Frontal cortex (tissue), 4 donors: ENCODE measurements around the gene OSBPL10. TPM values are rescaled to one million over a fixed set of nuclear protein-coding genes. Genes with fewer than 3 reads are reported as not detected.
"Not testable (repeated sequence)": the region's sequence is repeated elsewhere in the genome, so short reads cannot be mapped to it uniquely, and the experiment has no call there.

Experiments used
- DNase-seq, 2 donors: peaks; one replicate each; pipeline ENCODE4 v3.0.0; 2012; ENCODE audit warnings: low spot score in 2 of 2
- FAIRE-seq: peaks from 2 replicates; lab custom pipeline; 2012; peaks lifted over from hg19 to GRCh38; lab: Jason Lieb, UNC
- total RNA-seq: library from RNA; depleted of rRNA; stranded (reverse); fragments of >200 nt; gene quantifications from one replicate; pipeline ENCODE4 v1.2.3, GENCODE V29; 2014
- donor health status: control.
- donor health status: control.
- donor health status: control.

The OSBPL10 gene
- total RNA-seq, 1 donor from 2014 or later, result 9.0 TPM

DNA sequence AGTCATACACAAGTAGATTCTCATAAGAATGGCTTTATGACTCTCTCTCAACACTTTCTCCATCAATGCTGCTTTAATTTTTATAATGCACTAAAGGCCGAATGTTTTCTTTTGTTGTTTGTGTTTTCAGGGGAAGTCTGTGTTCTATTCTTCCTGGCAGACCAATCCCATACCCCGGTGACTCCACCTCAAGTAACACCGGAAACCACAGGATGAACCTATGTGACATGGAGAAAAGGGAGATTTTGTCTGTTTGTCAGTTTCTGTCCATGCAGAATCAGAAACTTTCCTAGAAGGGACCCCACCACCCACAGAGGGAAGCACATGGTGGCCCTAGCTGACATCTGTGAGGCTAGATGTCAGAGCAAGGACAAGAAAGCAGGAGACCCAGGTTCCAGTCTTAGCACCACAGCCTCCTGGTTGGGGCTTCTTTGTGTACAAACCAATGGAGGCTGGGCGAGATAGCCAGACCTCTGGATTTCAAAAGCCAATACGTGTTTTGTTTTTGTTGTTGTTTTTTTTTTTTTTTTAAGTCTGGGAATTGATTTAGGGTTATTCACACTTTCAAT is 109.0 kb downstream of the OSBPL10 start:
- DNase-seq, result no peak
- no peak for FAIRE-seq

DNA sequence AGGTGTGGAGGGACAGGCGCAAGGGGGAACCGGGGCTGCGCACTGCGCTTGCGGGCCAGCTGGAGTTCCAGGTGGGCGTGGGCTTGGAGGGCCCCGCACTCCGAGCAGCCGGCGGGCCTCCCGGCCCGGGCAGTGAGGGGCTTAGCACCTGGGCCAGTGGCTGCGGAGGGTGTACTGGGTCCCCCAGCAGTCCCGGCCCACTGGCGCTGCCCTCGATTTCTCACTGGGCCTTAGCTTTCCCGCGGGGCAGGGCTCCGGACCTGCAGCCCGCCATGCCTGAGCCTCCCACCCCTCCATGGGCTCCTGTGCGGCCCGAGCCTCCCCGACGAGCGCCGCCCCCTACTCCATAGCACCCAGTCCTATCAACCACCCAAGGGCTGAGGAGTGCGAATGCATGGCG is 111.0 kb downstream of the OSBPL10 start:
- not testable (repeated sequence) for DNase-seq, FAIRE-seq

DNA sequence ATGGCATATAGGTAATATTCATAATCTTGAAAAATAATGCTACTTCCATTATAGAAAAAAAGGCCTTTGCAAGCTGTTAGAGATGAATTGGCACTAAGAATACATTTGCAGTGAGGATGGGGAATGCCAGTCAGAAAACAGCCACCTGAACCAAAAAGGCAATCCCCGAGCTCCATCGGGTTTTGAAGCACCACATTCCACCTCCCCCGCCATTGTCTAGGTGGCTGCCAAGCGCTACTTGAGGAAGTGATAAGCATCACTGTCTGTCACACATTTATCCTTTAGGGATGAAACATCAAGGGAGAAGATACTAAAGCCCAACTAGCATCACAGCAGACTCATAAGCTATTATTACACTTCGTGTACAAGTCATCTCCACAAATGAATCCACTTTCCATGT is 112.8 kb downstream of the OSBPL10 start:
- DNase-seq (no peak), FAIRE-seq (no peak)

DNA sequence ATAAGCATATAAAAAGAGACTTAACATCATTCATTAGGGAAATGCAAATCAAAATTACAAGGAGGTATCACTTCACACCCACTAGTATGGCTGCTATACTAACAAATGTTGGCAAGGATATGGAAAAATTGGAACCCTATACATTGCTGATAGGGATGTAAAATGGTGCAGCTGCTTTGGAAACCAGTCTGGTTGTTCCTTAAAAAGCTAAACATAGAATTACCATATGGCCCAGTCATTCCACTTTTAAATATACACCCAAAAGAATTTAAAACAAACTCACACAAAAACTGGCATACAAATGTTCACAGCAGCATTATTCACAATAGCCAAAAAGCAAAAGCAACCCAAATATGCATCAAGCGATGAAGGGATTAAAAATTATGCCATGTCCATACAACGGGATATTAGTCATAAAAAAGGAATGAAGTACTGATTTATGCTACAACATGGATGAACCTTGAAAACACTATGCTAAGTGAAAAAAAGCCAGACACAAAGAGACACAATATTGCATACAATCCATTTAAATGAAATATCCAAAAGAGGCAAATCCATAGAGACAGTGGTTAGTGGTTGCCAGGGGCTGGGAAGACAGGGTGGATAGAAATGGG is 118.3 kb downstream of the OSBPL10 start:
- FAIRE-seq (no peak), DNase-seq (no peak)

DNA sequence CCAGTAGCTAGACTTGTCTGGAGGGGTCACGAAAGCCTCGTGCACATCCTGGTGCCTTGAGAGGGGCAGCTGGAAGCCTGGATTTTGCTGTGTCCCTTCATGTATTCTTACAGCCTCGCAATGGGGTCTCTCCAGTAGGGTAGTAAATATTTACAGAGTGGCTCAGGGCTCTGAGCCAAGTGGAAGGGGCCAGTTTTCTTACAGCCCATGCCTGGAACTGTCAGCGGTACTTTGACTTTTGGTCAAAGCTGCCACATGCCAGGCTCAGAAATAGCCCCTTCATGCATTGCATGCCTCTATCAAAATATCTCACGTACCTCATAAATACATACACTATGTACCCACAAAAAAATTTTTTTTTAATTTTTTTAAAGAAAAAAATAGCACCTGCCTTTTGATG is 119.2 kb downstream of the OSBPL10 start:
- FAIRE-seq (no peak), DNase-seq (no peak)

DNA sequence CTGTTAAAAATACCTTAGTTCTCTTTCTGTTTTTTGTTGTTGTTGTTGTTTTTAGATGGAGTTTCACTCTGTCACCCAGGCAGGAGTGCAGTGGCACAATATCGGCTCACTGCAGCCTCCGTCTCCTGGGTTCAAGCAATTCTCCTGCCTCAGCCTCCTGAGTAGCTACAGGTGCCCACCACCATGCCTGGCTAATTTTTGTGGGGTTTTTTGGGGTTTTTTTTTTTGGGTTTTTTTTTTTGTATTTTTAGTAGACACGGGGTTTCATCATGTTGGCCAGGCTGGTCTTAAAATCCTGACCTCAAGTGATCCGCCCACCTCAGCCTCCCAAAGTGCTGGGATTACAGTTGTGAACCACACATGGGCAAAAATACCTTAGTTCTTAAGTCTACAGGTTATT is 120.4 kb downstream of the OSBPL10 start:
- DNase-seq, FAIRE-seq: not testable (repeated sequence)

DNA sequence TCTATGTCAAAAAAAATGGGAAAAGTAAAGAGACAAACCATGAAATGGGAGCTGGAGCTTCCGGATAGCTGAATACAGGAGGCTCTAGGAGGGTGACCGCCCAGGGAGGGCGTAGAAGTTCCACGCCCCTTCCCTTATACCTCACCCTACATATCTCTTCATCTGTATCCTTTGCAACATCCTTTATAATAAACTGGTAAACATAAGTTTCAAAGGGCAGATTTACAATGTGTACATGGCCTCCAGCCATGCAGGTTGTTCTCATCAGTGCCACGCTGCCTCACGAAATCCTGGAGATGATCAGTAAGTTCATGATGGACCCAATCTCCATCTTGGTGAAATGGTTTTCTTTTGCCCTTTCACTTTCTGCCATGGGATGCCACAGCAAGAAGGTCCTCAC is 121.8 kb downstream of the OSBPL10 start:
- DNase-seq, result no peak
- no peak for FAIRE-seq

DNA sequence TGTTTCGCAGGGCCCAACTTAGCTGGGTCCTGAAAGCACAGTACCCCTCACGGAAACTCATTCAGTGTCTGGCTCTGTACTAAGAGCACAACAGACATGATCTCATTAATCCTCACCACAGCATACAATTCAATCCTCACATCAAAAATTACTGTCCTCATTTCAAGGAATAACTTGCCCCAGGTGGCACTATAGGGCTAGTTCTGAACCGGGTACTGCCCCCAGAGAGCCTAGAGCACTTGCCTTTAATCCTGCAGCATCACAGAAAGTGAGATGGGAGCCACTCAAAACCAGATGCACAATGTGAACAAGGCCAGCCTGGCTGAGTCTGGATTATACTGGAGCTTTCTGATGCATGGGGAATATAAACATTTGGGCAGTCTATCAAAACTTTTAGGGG is 122.6 kb downstream of the OSBPL10 start:
- DNase-seq, result no peak
- FAIRE-seq, result no peak

DNA sequence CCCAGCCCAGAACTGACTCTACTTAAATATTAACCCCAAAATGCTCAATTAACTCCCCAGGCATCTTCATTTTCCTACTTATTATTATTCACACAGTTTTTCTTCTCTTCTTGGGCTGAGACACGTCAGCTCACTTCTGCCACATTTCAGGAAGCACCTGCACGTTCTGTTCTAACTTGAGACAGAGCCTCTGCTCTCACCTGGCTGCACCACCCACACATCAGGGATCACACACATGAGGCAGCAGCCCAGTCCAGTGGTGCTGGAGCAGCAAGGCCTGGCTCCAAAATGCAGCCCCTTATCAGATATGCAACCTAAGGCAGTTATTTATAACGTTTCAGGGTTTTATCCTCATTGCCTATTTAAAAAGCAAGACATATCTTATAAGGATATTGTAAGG is 127.5 kb downstream of the OSBPL10 start:
- FAIRE-seq, result no peak

DNA sequence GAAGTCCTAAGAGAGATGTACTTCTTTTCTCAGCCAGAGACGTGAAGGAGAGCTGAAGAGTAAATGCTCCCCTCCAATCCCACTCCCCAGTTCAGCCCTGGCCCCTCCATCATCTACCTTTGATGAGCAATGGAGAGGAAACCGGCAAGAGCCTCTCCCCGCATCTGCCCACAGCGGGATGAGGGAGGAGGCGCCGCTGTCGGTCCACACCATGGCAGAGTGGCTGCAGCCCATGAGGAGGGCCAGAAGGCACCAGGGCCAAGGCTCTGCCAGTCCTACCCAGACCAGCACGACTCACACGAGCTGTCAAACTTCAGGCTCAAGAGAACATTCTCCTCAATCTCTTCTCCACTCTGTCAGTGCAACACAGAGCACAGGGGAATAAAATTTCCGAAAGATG is 129.8 kb downstream of the OSBPL10 start:
- FAIRE-seq (no peak), DNase-seq (no peak)

More for the DNA sequence above, 127.5 kb downstream of the OSBPL10 start:
- no peak for DNase-seq

DNA sequence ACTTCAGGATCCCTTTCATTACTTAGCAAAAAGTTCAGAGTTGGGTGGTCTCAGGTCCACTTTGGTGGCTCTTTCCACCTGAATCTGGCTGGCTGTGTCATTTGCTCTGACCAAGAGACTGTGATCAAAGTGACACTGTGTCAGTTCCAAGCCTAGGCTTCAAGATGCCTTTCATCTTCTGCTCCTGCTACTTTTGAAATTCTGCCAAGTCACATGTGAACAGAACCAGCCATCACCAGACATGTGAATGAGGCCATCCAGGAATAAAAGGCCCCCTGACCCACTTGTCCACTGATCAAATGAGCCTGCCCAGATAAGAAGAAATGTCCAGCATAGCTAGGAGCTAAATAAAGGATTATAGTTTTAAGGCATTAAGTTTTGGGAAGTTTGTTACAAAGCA is 132.2 kb downstream of the OSBPL10 start:
- FAIRE-seq (no peak), DNase-seq (no peak)

DNA sequence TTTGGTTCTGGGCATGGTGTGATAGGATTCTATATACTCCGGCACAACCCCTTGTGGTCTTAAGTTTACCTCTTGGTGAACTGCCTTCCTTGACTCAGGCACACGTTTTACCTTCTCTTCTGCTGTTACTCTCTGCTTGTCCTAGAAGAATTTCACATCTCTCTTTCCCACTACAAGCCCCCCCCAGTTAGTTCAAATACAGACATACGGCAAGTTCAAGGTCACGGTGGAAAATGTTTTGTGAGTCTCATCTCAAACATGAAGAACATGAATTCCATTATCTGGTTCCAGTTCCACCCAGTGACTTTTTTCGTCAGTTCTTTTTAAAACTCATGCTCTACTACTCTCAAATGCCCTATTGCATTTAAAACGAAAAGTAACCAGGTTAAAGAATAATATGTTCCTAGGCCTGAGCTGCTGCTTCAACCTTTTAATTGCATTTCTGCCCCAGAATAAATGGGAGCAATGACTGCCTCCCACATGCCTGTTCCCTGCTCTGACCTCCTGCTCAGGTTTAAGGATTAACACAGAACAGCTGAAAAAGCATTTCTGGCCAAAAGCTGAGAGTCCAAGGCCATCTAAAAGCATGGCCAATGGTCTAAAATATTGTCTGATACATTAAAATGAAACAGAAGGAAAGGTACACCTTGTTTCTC is 132.8 kb downstream of the OSBPL10 start:
- no peak for FAIRE-seq

DNA sequence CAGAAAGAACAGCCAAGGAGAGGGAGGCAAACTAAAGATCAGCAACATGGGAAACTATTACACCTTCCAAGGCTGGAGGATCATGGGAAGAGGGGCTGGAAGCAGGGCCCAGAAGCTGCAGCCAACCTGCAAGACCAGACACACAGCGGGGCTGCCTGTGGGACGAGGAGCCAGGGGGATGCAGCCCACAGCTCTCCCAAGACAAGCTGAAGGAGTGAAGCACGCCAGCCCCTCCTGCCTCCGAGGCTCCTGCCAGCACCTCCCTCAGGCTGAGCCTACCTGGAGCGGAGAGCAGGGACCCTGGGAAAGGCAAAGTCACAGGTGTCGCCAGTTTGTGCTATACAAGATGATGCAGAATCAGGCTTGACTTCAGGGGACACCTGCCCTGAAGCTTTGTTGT is 133.3 kb downstream of the OSBPL10 start:
- DNase-seq, result no peak
- no peak for FAIRE-seq

More for the DNA sequence above, 132.8 kb downstream of the OSBPL10 start:
- no peak for DNase-seq

DNA sequence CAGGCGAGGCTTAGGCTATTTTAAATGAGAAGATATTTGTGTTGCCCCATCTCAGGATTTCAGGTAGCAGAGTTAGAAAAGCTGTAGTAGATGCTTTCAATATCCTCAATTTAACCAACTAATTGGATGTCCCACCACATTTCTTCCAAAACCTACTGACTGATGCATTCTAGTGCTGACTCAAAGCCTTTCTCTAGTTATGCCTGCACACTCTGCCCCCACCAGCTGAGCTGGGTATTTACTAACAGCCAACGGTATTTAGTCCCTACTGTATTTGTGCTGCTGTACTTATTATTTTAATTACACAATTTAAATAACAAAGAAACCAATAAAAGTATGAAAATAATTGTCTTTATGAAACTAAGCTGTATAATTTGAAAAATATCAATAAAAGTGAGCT is 139.5 kb downstream of the OSBPL10 start:
- FAIRE-seq, result no peak

DNA sequence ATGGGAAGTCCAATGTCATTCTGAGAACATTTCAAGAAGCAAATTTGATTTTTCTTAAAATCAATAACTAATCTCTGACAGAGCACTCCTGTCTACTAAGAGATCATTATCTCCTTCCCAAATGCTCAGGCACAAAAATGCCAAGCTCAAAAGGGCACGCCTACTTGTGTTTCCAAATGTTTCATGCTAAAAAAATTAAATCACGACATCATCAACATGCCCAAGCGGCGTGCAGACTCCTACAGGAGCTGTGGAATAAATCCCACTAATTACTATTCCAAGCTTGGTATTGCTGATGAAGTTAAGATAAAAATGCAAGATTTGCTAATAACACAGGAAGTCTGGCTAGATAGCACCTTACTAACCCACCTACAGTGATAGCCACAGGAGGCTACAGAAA is 140.8 kb downstream of the OSBPL10 start:
- DNase-seq (no peak), FAIRE-seq (no peak)

More for the DNA sequence above, 139.5 kb downstream of the OSBPL10 start:
- DNase-seq, result no peak

DNA sequence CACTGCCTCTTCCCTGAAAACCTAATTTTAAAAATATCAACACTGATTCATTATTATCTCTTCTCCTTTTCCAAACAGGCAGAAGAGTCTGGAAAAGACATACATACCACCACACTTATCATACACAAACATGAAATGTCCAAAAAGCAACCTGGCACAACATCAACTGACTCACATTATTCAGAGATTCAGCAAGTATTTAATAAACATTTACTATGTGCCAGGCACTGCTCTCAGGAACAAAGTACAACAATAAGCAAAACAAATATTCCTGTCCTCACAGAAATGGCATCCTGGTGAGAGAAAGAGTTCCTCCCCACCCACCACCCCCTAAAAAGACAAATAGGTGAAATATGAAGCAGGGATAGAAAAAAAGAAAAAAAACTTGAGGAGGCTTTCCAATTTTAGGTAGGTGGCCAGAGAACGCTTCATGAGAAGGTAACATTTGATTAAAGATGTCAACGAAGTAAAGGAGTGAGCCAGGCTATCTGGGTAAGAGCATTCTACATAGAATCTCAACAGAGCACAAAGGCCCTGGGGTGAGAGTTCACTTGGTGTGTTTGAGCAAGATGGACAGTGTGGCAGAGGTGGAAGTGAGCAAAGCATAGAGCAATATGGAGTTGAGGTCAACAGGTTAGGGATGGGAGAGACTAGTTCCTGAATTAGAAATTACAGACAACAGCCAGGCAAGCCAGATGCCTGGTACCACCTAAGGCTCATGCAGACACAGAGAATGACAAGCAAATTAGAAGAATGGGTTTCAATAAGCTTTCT is 141.7 kb downstream of the OSBPL10 start:
- FAIRE-seq (no peak), DNase-seq (no peak)

DNA sequence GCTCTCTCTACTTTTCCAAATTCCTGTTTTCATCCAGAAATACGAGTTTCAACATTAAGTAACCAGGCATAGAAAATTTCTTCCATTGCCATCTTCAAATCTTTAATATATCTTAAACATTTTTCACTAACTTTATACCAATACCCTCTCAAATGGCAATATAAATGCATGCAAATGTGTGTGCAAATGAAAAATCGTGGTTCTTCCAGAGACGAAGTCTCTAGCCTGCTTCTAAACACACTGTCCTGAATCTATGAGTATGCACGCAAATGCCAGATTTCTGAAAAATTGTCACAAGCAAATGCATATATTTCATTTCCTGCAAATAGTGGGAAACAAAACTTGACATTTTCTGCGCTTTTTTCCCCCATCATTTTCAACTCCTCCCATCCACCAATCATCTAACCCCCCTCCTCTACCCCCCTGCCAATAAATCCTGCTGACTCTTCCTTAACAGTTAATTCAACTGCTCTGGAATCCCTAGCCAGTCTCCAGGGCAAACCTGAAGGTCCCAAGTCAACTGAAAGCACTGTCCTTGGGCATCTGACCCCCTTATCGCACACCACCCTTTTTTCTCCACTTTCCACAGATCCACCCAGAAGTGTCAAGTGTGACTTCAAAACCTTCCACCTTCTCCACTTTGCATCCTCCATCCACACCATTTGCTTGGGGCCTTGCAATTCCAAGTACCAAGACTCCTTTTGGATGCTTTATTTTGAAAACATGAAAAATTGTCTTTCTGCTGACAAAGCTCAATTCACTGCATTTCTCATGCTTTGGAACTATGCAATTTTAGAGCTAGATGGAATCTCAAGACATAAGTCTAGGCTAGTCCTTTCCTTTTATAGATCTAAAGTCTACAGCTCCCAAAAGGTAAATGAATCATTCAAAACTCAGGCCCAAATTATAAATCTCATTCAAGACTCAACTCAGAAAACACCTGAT is 144.7 kb downstream of the OSBPL10 start:
- FAIRE-seq (no peak), DNase-seq (no peak)

DNA sequence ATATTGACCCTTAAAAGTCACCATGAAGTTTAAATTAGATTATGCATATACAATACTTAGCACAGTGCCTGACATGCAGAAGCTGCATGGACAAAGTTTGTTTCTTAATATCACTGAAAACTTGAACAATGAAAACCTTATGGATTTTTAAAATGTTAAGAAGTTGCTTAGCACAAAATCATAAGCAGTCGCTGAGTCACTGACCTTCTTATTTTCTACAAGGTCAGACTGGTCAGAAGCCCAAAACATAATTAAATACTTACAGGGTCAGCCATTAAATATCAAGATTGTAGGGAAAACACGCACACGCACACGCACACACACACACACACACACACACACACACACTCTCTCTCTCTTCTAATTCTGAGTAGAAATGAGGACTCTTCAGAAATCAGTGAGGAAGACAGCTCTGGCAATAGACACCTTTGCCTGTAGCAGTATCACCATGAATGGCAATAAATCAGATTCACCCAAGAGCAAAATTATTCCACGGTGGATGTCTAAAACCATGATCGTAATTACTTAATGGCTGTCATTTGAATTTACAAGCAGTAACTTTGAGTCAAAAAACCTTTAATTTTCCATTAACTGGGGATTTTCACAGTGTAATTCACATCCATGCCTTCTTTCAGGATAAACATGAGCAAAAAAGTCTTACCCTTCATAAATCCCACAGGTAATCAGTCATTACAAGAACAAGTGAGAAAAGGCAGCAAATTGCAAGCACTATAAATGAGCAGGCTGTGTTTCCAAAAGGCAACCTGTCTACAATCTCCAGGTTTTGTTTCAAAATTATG is 147.5 kb downstream of the OSBPL10 start:
- DNase-seq (no peak), FAIRE-seq (no peak)

DNA sequence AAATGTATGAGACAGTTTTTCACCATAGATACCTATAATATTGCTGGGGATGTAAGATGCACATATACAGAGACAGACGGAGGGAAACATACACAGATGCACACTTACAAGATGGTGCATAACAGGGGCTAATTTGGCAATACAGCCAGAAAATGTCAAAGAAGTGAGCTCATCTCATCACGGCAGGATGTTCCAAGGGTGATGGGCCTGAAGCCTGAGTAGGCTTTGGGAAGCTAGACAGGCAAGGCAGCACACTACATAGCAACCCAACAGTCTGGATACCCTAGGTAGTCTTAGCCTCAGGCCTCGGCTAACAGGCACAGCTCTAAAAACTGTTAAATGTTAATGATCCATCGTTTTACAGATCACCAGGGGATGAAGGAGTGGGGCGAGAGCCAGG is 148.5 kb downstream of the OSBPL10 start:
- DNase-seq (no peak), FAIRE-seq (no peak)
